Measurements from ENCODE around the gene RPS2. TPM values are rescaled to one million over a fixed set of nuclear protein-coding genes. Genes with fewer than 3 reads are reported as not detected.

The RPS2 gene
- total RNA-seq, 2 experiments from 2014 or later: 2,461 to 3,120 TPM

DNA sequence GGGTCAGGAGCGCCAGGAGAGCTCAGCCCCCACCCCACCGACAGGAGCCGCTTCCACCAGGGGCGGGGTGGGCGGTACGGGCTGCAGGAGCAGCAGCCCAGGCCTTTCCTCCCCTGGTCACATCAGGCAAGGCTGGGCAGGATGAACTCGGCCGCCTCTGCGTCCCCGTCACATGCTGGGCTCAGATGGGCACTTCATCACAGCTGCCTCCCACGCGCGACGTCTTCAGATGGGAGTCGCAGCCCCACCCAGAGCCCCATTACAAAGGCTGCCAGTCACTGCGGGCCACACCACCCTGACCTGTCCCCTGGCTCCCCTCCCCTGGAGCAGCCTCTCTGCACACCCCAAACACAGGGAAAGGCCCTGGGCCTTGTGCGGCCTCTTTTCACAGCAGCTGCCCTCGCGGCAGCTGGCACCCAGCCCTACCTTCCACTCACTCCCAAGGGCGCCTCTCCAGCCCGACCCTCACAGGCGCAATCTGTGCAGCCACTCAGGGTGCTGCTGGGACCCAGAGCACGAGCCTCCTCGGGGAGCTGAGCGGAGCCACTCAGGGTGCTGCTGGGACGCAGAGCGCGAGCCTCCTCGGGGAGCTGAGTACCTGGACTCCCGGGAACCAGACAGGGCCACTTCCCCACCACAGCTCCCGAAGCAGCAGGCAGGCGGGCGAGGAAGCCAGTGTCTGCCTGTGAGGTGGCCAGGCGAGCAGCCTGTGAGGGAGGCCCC, 40.3 kb upstream of the RPS2 start:
- H4K20me1 ChIP-seq (ENCODE audit: insufficient read depth, low read length): peaks cover 10% of the 10 kb centered on the region

DNA sequence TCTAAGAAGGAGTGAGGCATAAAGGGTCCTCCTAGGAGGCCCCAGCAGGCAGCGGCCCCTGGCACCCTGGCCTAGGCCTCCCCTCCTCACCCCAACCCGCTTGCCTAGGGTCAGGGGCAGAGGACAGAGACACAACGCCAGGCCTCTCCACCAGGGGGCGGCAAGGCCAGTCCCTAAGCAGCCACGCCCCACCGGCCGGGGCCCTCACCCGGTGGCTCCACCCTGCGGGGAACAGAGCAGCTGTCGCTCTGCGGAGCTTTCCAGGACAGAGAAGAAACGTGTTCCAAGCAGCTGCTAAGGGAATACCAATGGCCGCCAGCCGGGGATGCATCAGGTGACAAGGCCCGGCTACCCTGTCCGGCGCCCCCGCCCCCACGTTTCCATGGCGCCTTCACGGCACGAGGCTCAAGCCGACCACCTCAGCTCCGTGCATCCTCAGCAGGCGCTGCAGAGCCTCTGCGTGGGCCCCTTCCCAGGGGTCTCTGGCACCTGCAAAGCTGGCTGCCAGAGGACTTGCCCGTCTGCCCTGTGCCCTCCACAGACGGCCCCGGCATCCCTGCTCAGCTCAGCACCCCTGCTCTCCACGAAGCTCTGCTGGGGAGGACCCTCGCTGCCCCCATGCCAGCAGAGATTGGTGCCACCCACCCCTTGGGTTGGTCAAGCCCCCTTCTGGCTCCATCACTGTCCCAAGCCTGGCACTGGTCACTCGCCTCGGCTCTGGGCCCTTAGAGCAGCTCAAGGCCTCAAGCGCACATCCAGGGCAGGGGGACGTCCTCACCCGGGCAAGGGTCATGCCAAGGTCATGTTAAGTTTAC, 39.4 kb upstream of the RPS2 start:
- Histone ChIP-seq H3K4me3 (ENCODE audit: low read depth, low read length, poor library complexity, severe bottlenecking) (no peak overlapping the region), H3K27ac (ENCODE audit: low read depth, low read length, poor library complexity, severe bottlenecking) (no peak overlapping the region), H3K79me2 (ENCODE audit: insufficient read depth, low read depth, low read length) (peaks cover 28% of the 10 kb centered on the region), H3K36me3 (ENCODE audit: insufficient read depth, low read length) (peaks cover 62% of the 10 kb centered on the region), H2AFZ (ENCODE audit: low read length) (no peak overlapping the region), H4K20me1 (ENCODE audit: insufficient read depth, low read length) (peaks cover 8% of the 10 kb centered on the region), H3K9me3 (ENCODE audit: low read length) (no peaks in the 10 kb centered on the region), H3K9me2 (ENCODE audit: insufficient read depth, low read length) (no peaks in the 10 kb centered on the region), H3K4me1 (ENCODE audit: insufficient read depth, low read length, poor library complexity, severe bottlenecking) (peaks cover 29% of the 10 kb centered on the region), H3K4me2 (ENCODE audit: low read length) (peak overlapping the region; percentile 26; the same call in 1 of the 2 replicates)
- ChIA-PET CTCF (ENCODE audit: unreplicated experiment) (no interaction called here), POLR2A (interaction anchor here (1.3 kb wide), 1 partner anchor 151 kb away, joined by 4 read pairs; the partner anchor contains the start of gene TRAF7)
- intact Hi-C loops (cut with micrococcal nuclease; ENCODE audit: unreplicated experiment): no loop called here
- TF ChIP-seq, protein P1, sequence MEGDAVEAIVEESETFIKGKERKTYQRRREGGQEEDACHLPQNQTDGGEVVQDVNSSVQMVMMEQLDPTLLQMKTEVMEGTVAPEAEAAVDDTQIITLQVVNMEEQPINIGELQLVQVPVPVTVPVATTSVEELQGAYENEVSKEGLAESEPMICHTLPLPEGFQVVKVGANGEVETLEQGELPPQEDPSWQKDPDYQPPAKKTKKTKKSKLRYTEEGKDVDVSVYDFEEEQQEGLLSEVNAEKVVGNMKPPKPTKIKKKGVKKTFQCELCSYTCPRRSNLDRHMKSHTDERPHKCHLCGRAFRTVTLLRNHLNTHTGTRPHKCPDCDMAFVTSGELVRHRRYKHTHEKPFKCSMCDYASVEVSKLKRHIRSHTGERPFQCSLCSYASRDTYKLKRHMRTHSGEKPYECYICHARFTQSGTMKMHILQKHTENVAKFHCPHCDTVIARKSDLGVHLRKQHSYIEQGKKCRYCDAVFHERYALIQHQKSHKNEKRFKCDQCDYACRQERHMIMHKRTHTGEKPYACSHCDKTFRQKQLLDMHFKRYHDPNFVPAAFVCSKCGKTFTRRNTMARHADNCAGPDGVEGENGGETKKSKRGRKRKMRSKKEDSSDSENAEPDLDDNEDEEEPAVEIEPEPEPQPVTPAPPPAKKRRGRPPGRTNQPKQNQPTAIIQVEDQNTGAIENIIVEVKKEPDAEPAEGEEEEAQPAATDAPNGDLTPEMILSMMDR (conservative IDR thresholded peaks at IDR 0.05; ENCODE audit: low read length): peak; percentile 94
- no peak for TF ChIP-seq EZH2phosphoT487 (IDR thresholded peaks at IDR 0.05; ENCODE audit: borderline replicate concordance, low read depth, low read length)
- peak; percentile 93 for DNase-seq (ENCODE audit: low spot score)
- BruUV-seq (replicated peaks): no TSS peak

More for the DNA sequence above, 40.3 kb upstream of the RPS2 start:
- no peak overlapping the region for H2AFZ ChIP-seq (ENCODE audit: low read length)
- no peak overlapping the region for H3K27ac ChIP-seq (ENCODE audit: low read depth, low read length, poor library complexity, severe bottlenecking)
- CTCF ChIA-PET (ENCODE audit: unreplicated experiment): no interaction called here
- H3K79me2 ChIP-seq (ENCODE audit: insufficient read depth, low read depth, low read length): peaks cover 34% of the 10 kb centered on the region
- no peaks in the 10 kb centered on the region for H3K9me3 ChIP-seq (ENCODE audit: low read length)
- intact Hi-C loops (cut with micrococcal nuclease; ENCODE audit: unreplicated experiment): no loop called here
- no peak for TF ChIP-seq EZH2phosphoT487 (IDR thresholded peaks at IDR 0.05; ENCODE audit: borderline replicate concordance, low read depth, low read length)
- TF ChIP-seq, protein P1 (conservative IDR thresholded peaks at IDR 0.05; ENCODE audit: low read length): no peak
- POLR2A ChIA-PET: interaction anchor here (1.3 kb wide), 1 partner anchor 151 kb away, joined by 4 read pairs; the partner anchor contains the start of gene TRAF7
- no TSS peak for BruUV-seq (replicated peaks)
- no peaks in the 10 kb centered on the region for H3K9me2 ChIP-seq (ENCODE audit: insufficient read depth, low read length)
- peaks cover 53% of the 10 kb centered on the region for H3K36me3 ChIP-seq (ENCODE audit: insufficient read depth, low read length)
- no peak for DNase-seq (ENCODE audit: low spot score)
- H3K4me2 ChIP-seq (ENCODE audit: low read length): peak overlapping the region; percentile 26; the same call in 1 of the 2 replicates
- no peak overlapping the region for H3K4me3 ChIP-seq (ENCODE audit: low read depth, low read length, poor library complexity, severe bottlenecking)
- peaks cover 29% of the 10 kb centered on the region for H3K4me1 ChIP-seq (ENCODE audit: insufficient read depth, low read length, poor library complexity, severe bottlenecking)

Measured in OCI-LY7 (cell line).